ENCODE results near the gene SEMA3C. TPM values are rescaled to one million over a fixed set of nuclear protein-coding genes. Genes with fewer than 3 reads are reported as not detected.

The SEMA3C gene
- total RNA-seq, 1 donor, result 14.3 TPM

DNA sequence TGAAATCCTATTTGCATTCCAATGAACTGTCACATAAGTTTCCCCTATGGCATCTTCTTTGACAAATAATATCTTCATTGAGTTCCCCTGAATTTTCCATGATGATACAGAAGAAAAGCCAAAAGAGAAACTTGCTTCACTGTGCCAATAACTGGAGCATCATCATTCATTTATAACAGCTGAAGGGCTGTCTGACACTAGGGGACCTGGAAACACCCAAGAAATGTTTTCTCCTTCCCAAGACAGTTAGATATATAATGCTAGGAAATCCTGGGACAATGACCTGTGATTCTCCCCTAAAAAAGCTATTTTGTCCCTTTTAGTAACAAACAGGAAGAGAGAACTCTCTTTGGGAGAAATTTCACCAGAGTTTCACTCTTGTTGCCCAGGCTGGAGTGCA is 133.6 kb downstream of the SEMA3C start:
- DNase-seq (ENCODE audit: low read depth in 2 of 3, low spot score in 2 of 3), result no peak

DNA sequence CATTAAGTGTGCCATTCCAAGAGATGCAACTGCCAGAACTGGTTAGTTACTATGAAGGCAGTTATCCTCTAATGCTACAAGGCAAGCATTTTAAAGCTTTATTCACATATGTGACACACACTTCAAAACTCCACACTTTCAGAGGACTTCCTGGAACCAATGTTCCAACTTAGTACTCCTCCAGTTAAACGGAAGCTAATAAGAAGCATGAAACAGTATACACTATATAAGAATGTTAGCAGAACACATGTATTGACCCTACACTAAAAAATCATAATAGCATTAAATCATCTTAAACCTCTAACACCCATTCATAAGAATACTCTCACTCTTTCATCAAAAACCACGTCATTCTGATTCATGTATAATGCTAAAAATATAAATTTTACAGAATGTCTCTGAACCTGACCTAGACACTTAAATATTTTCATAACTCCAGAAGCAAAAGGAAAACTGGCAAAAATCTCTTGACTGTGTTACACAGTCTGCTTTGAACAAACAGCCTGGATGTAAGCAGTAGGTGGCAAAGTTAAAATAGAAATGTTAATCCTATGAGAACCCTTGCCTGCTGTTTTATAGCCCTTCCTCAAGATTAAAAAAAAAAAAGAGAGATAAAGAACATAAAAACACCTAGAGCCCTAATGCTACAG is 135.0 kb downstream of the SEMA3C start:
- no peak for DNase-seq (ENCODE audit: low read depth in 2 of 3, low spot score in 2 of 3)

DNA sequence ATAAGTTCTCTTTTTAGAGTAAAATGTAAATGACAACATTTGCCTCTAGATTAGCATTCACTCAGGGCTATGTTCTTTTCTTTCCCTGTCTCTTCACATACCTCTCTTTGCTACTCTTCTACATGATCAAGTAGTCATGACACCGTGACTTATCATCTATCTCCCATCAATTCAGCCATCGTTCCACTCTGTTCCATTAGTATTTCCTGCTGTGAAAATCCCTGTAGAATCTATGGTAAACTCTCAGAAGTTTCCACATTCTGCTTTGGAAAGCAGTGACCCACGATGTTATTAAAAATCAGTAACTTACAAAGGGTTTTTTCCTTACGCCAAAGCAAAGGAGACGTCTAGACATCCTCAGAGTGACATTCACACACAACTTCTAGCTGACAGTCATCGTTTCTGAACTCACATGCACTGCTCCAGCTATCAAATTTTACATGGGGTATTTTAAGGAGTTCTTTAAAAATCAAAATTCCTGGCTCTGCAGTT is 135.6 kb downstream of the SEMA3C start:
- DNase-seq (ENCODE audit: low read depth in 2 of 3, low spot score in 2 of 3), result no peak

DNA sequence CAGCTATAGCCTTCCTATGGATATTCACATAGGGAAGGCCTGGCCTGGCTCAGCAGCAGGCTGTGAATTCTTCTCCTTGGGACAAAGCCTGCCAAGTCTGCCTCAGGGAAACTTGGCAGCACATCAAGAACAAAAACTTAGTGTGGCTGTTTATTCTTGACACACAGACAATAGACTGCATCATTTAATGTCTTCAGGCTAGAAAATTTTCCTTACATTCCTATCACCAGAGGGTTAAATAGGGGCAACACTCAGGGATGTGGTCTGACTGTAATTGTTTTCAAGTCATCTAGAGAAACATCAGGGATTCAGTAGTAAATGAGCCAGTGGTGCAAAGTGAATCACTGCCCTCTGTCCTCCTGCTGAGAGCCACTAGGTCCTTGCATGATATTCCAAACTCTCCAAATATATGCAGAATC is 137.3 kb downstream of the SEMA3C start:
- no peak for DNase-seq (ENCODE audit: low read depth in 2 of 3, low spot score in 2 of 3)

DNA sequence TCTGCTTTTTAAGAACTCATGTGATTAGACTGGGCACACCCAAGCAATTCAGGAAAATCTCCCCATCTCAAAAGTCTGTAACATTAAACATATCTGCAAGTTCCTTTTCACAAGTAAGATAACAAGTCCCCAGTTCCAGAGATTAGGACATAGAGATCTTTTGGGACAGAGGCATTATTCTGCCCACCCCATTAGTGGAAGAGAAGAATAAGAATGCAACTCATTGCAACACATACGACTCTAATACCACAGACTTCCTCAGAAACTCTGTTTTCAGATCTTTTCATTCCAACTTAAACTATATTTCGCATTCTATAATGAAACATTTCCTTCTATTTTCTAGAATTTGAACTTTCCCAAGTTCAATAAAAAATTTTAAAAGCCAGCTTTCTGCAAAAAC is 137.7 kb downstream of the SEMA3C start:
- no peak for DNase-seq (ENCODE audit: low read depth in 2 of 3, low spot score in 2 of 3)

DNA sequence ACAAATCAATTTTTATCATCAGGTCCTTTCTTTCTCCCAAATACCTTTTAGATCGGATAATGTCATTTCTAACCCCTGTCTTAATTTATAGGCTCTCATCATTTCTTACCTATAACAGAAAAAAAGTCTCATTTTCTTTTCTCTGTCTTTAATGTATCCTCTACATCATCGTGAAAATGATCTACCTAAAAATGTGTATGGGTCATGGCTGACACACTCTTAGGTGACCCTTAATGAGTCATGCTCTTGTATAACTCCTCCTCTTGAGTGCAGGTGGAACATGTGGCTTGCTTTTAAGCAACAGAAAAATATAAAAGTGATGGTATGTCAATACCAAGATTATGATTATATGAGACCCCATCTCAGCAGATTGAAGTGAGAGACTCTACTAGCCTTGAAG is 139.4 kb downstream of the SEMA3C start:
- no peak for DNase-seq (ENCODE audit: low read depth in 2 of 3, low spot score in 2 of 3)

DNA sequence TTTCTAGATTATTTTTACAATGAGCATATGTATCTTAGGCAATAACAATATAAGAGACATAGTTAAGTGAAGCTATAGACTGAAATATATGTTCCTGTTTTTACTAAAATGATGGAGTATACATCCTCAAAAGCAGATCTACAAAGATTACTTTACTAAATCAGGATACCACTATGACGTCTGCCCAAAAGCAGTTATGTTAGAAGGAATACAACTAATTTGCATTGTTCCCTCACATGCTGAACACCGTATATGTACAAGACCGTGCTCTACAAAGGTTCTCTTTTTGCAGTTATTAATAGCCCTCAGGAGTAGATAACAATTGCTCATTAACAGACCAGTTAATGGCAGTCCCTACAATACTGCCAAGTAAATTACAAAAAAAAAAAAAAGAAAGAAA is 143.0 kb downstream of the SEMA3C start:
- DNase-seq (ENCODE audit: low read depth in 2 of 3, low spot score in 2 of 3), result no peak

DNA sequence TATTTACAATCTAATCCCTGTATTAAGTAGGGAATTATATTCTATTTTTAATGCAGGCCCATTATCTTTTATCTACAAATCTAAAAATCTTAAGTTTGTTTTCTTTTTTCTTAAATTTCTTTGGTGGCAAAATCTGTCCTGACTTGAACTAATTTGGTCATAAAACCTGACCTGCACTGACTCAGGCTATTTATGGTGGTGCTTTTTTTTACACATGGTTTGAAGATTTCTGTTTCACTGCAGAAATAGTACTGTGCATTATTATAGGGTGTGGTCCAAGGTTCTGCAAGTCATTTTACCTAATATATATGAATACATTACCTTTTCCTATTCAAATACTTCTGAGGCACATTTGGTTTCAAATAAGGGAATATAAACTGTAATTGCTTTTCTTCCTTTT is 143.4 kb downstream of the SEMA3C start:
- no peak for DNase-seq (ENCODE audit: low read depth in 2 of 3, low spot score in 2 of 3)

DNA sequence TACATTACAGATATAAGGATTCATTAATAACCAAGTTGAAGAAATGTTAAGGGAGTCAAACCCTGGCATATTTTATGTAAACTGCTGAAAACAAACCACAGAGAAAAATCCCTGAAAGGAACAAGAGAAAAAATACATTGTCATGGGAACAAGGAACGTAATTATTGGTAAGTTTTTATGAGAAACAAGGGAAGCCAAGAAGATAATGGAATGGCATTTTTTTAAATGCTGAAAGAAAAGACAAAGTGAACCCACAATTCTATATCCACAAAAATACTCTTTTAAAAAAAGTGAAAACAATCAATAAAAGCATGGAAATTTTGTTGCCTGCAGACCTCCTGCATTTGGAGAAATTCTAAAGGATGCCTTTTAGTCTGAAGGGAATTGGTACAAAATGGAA is 144.0 kb downstream of the SEMA3C start:
- DNase-seq (ENCODE audit: low read depth in 2 of 3, low spot score in 2 of 3), result no peak

DNA sequence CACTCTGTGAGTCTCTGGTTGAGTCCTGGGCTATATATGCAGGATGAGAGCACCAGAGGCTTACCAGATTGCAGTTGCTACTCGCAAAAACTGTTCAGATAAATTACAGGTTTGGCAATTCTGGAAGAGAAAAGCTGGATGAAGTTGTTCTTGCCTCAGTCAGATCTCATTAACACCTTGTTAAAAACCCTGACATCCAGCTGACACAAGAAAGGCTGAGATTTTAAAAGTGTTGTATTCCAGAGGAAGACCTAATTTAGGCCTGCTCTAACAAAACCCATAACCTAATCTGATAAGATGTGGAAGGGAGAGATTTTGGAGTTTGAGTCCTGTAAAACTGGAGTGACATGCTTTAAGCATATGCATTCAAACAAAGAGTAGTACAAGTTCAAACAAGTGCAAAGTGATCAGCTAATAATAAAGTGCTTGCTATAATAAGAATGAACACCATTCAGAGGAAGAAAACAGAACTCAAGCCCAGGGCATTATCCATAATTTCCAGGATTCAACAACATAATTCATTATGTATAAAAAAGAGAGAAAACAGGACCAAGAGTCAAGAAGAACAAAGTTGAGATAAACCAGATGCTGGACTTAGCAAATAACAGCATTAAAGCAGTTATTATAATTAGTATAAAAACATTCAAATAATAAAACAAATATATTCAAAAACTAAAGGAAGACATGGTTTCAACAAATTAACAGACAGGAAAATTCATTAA is 144.9 kb downstream of the SEMA3C start:
- no peak for DNase-seq (ENCODE audit: low read depth in 2 of 3, low spot score in 2 of 3)

DNA sequence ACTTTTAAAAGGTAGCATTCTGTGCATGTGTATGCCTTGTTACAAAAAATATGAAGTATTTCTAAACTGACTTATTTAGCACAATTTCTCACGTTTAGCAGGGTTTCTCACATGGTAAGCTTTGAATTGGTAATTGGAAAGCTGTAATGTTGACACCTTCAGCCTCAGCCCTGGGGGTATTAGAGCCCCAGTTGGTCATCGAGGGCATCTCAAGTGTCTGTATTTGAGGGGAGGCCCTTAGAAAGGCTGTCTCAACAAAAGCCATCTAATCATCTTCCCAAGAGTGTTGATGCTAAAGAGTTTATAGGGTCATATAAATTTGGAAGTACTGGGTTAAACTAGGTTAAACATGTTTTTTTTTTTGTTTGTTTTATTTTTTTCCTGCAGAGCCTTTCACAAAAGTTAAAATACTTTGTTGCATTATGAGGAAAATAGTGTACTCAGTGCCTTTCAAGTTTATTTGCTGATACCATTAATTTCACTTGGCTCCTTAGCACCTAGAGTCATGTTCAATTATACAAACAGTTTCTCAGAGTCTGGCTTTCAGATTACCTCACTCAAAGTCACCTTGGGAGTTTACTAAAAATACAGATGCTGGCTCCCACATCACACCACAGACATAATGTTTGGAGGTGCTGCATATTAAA is 146.4 kb downstream of the SEMA3C start:
- DNase-seq (ENCODE audit: low read depth in 2 of 3, low spot score in 2 of 3), result no peak

DNA sequence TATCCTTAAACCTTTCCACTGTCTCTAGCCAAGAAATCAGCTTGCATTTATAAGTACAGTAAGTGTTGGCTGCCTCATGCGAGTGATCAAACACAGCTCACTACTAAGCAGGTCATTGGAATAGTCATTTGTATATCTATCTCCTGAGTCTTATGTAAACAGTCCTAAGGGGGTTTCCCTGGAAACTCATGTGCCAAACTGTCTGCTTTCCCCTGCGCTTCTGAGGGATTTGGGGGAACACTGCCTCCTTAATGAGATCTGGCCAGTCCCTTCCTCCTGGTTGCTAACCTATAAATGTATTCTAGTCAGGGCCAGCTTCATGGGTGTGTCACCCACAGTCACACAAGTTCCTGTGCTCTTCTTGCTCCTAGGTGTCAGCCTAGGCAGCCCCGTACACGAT is 147.3 kb downstream of the SEMA3C start:
- no peak for DNase-seq (ENCODE audit: low read depth in 2 of 3, low spot score in 2 of 3)

DNA sequence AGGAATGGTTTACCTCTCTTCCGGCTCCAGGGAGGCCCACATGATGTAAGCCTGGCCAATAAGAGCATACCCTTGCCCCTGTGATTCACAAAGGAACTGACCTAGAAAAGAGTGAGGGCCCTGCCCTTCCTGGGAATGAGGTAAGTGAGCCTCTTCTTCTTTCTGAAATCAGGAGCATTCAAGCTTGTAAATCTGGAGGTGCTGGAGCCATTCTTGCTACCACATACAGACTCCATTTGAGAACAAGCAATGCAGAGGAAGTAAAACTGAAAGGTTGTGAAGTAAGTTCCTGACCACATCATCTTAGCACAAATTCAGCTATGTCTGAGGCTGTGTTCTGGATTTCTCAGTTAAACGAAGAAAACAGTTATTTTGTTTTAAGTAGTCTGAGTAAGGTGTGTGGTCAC is 148.2 kb downstream of the SEMA3C start:
- no peak for DNase-seq (ENCODE audit: low read depth in 2 of 3, low spot score in 2 of 3)

DNA sequence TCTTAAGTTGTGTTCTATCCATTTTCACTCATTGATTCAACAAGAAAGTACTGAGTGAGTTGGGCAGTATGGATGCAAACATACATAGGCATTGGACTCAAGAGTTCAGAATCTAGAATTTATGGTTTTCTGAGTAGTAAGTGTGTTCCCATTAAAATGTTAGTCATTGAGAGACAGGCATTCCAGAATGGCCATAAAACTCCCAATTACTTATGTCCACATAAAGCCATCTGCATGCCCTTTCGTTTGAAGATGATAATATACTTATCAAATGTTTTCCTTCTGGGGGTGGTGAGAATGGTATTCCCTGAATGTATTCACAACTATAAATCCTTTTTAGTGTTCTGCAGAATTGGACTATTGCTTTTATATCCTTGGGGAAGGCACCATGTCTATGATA is 148.8 kb downstream of the SEMA3C start:
- no peak for DNase-seq (ENCODE audit: low read depth in 2 of 3, low spot score in 2 of 3)

DNA sequence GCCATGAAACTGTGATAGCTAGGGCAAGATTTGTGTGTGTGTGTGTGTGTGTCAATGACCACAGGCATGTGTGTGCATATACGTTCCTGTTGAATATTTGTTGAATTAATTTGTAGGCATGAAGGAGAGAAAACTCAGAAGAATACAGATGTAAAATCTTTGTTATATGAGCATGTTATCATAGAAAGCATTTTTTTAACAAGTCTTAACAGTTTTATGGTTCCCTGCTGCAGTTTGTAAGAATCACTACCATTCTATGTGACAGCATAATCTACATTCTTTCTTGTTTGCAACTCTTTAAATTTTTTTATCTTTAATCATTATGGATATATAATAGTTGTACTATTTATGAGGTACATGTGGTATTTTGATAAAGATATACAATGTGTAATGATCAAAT is 150.1 kb downstream of the SEMA3C start:
- DNase-seq (ENCODE audit: low read depth in 2 of 3, low spot score in 2 of 3), result no peak

DNA sequence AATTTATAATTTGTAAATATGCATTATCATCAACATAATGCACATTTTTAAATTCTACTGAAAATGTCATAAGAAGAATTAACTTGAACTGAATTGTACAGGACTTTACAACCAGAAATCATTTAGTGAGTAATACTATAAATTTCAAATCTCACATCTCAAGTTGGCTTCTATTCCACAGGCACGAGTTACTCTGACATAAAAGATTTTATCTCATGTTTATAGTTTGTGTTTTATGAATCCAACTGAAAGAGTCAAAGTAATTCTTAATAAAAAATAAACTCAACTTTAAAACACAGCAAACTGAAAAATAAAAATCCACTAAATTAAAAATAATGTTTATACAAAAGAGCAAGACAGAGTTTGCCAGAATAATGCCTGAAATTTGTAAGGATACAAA is 151.2 kb downstream of the SEMA3C start:
- no peak for DNase-seq (ENCODE audit: low read depth in 2 of 3, low spot score in 2 of 3)

DNA sequence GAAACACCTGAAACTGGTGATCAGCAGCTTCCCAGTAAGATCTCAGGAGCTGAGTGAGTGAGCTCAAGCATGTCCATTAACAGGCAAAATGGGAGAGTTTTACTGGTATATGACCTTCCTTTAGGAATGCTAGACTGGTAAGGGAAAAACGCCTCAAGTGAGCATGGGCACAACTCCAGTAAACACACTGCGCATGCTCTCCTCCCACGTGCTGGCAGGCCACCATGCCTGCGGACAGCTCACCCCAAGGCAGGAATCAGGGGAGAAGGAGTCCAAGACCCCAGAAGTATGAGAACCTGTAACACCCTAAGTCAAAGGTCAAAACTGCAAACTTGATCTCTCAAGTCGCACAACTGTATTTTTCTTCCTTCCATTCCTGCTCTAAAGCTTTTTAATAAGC is 152.1 kb downstream of the SEMA3C start:
- no peak for DNase-seq (ENCODE audit: low read depth in 2 of 3, low spot score in 2 of 3)

DNA sequence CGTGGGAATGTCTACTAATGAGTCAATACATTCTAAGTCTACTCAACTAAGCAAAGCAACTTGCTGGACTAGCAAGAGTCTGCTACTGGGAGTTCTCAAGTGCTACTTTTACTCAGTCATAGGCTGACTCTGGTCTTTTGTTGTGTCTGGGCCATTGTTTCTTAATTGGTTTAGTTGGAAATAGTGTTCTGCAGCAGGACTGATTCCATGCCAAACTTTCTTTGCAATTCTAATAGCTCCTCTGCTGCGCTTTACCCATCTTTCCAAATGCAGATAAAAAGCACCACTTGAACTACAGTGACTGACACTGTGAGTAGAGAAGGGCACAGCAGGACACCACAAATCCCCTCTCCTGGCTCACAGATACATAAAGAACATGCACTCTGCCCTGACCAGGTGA is 154.7 kb downstream of the SEMA3C start:
- no peak for DNase-seq (ENCODE audit: low read depth in 2 of 3, low spot score in 2 of 3)

DNA sequence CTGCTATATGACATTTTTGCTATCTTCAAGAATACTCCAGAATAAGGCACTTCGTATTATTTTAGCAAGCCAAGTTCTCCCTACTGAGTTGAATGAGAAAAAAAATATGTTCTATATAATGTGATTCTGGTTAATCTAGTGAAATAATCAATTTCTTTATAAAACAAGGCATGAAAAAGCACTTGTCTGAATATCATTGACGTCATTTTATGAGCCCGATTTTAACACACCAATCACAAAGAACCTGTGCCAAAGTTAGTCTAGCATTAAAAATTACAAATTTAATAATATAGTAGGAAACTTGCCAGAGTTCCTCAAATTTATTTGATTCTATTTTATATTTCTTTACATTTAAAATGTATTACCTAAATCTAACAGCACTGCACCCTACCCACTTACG is 155.1 kb downstream of the SEMA3C start:
- no peak for DNase-seq (ENCODE audit: low read depth in 2 of 3, low spot score in 2 of 3)

DNA sequence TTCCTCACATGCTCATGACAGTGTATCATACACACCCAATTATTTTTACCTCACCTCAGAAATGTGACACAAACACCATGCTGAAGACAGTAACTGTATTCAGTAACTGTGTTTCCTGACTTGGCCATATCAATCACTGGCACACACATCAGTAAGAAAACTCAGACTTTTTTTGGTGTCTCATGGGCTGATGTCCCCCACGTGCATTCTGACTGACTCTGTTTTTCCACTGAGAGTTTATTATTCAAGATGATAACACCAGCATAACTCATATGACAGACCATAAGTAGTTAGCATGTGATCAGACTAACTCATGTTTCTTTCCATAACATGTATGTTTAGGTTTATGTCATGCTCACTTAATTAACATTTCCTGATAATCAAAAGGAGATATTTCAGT is 155.6 kb downstream of the SEMA3C start:
- no peak for DNase-seq (ENCODE audit: low read depth in 2 of 3, low spot score in 2 of 3)

DNA sequence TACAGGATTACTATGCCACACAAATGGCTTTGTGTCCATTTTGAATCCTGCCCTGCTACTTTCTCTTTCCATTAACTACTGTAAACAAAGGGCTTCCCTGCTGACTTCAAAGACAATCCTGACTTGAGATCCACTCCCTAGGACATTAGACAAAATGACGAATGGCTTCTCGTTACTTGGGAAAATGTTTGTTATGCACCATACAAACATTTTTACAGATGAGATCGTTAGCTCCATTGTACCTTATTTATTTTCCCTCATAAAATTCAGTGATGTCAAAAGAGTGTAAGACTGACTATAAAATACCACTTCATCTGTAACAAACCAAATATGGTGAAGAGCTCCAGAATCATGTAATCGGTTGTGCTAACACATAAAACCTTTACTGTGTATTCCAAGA is 158.6 kb downstream of the SEMA3C start:
- DNase-seq (ENCODE audit: low read depth in 2 of 3, low spot score in 2 of 3), result no peak

Data from hematopoietic multipotent progenitor cell (in vitro differentiated cells).